Thyroid gland (tissue), 4 donors: Measurements from ENCODE around the gene P2RX1. TPM values are rescaled to one million over a fixed set of nuclear protein-coding genes. Genes with fewer than 3 reads are reported as not detected.

Experiments used
- DNase-seq, 2 donors: peaks; one replicate each; pipeline ENCODE4 v3.0.0-alpha.2; 2019
- H3K27ac ChIP-seq, 3 donors: fragments of 200-600 bp; sonication (generic); 1 replicate in 2 of 3; 2 replicates in 1 of 3; pipeline ENCODE4 v1.5.1; 2016 to 2019; ENCODE audit warnings: mild to moderate bottlenecking in 1 of 3, moderate library complexity in 1 of 3
- H3K27me3 ChIP-seq: fragments of 200-600 bp; sonication (generic); one replicate; pipeline ENCODE4 v1.5.1; 2019
- H3K36me3 ChIP-seq, 2 donors: fragments of 200-600 bp; sonication (generic); one replicate each; pipeline ENCODE4 v1.5.1; 2016 to 2019
- H3K4me1 ChIP-seq, 2 donors: fragments of 200-600 bp; sonication (generic); one replicate each; pipeline ENCODE4 v1.5.1; 2017 to 2019
- H3K4me3 ChIP-seq, 3 donors: fragments of 200-600 bp; sonication (generic); replicated peaks in 1 of 3; 1 replicate in 2 of 3; 2 replicates in 1 of 3; pipeline ENCODE4 v1.5.1; 2016; ENCODE audit warnings: mild to moderate bottlenecking in 1 of 3
- H3K9me3 ChIP-seq: fragments of 200-600 bp; sonication (generic); one replicate; pipeline ENCODE4 v1.5.1; 2017
- POLR2A ChIP-seq, 2 donors: fragments of 450-650 bp; IDR thresholded peaks; one replicate each; pipeline ENCODE4 v1.6.1; 2017; ENCODE audit warnings: antibody characterized with exemption in 2 of 2, mild to moderate bottlenecking in 2 of 2, moderate library complexity in 1 of 2
- WGBS, 2 donors: methylation state at CpG; one replicate each; pipeline ENCODE4 v1.1.5; 2017; 5-methylcytosine and 5-hydroxymethylcytosine counted together
- intact Hi-C: fragments of 100-400 bp; cut with DNase I; formaldehyde crosslinking; loops from one replicate; pipeline ENCODE4 v1.15.1; 2023
- total RNA-seq, 4 donors: library from RNA; depleted of rRNA; stranded (reverse); fragments of >200 nt; gene quantifications; one replicate each; pipeline ENCODE4 v1.2.3, GENCODE V29; 2016
- TF ChIP-seq, protein P1 (sequence below), 6 experiments: fragments of 200-600 bp in 3 of 6; fragments of 450-650 bp in 3 of 6; sonication (generic) in 3 of 6; IDR thresholded peaks; one replicate each; pipeline ENCODE4 v1.5.1; 2016 to 2019; ENCODE audit warnings: antibody characterized with exemption in 6 of 6, mild to moderate bottlenecking in 2 of 6, inconsistent platforms in 1 of 6, moderate library complexity in 1 of 6

P2RX1 gene
- total RNA-seq, 4 donors from 2014 or later, result 0.11 to 0.54 (median 0.21) TPM; not detected in 1

DNA sequence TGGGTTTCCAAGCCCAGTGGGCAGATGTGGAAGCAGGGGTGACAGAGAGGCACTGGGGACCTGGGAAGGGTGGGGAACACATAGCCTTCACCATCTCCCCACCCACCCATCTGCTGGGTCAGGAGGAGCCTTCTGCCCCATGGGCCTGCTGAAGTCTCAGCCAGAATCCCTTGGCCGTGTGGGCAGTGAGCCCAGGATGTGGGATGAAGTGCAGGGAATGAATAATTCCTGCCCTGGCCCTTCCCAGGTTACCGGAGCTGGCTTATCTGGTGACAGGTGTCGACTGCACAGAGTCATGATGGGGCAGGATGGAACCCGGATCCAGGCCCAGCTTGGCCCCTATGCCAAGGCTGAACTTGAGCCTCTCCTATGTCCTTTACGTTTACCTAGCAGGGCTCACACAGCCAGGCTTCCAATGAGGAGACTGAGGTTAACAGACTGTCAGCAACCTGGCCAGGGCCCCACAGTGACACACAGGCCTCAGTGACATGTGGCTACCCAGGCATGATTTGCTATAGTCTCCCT lies 30.5 kb upstream of the P2RX1 start:
- intact Hi-C loops, result no loop called here

DNA sequence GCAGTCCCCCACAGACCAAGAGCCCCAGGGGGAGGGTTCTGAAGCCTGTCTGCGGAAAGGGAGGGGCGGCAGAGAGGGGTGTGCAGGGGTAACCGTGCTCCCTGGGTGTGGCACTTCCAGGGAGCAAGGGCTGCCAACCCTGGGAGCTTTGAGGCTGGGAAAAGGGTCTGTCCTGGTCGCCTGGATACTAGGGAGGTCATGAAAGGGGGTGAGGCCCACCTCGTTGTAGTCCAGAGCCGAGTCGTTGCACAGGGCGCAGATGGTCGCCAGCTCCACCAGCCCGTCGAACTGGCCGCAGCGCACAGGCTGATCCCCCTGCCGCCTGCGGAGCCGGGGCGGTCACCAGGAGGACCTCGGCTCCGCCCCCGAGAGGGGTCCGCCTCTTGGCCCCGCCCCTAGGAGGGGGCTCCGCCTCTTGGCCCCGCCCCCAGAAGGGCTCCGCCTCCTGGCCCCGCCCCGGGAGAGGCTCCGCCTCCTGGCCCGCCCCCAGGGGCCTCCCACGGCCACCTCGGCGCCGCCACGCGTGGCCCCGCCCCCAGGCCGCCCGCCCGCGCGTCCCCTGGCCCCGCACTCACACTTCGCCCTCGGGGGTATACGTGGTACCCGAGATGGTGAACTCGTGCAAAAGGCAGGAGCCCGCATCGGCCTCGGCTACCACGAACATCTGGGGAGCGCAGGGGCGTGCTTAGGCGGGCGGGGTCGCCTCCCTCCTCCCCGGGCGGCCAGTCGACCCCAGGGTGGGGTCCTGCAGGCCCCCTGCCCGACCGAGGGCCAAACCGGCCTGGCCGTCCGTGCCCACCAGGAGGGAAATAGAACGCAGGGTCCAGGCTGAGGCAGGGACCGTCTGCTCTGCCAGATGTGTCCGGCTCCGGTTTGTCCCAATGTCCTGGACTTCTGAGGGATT lies 28.5 kb upstream of the P2RX1 start:
- H3K4me1 ChIP-seq, result peaks cover 0 to 9% of the 10 kb centered on the region in 2 donors
- H3K27ac ChIP-seq, result peak overlapping the region in 1 of 3 donors; percentile 17
- no peaks in the 10 kb centered on the region for H3K27me3 ChIP-seq
- peak; percentile 26 to 27 for DNase-seq
- intact Hi-C loops, result no loop called here
- no peak overlapping the region for H3K4me3 ChIP-seq
- TF ChIP-seq, protein P1, sequence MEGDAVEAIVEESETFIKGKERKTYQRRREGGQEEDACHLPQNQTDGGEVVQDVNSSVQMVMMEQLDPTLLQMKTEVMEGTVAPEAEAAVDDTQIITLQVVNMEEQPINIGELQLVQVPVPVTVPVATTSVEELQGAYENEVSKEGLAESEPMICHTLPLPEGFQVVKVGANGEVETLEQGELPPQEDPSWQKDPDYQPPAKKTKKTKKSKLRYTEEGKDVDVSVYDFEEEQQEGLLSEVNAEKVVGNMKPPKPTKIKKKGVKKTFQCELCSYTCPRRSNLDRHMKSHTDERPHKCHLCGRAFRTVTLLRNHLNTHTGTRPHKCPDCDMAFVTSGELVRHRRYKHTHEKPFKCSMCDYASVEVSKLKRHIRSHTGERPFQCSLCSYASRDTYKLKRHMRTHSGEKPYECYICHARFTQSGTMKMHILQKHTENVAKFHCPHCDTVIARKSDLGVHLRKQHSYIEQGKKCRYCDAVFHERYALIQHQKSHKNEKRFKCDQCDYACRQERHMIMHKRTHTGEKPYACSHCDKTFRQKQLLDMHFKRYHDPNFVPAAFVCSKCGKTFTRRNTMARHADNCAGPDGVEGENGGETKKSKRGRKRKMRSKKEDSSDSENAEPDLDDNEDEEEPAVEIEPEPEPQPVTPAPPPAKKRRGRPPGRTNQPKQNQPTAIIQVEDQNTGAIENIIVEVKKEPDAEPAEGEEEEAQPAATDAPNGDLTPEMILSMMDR (IDR thresholded peaks at IDR 0.05), result no peak
- TF ChIP-seq POLR2A (IDR thresholded peaks at IDR 0.05), result no peak
- no peaks in the 10 kb centered on the region for H3K9me3 ChIP-seq
- WGBS, 2 donors, result 27 to 48% methylated on average over 23 to 24 of the region's 68 CpGs
- no peaks in the 10 kb centered on the region for H3K36me3 ChIP-seq

More for the DNA sequence above, 30.5 kb upstream of the P2RX1 start:
- H3K27ac ChIP-seq, result no peak overlapping the region
- no peaks in the 10 kb centered on the region for H3K27me3 ChIP-seq
- no peak for DNase-seq
- H3K4me3 ChIP-seq, result no peak overlapping the region
- TF ChIP-seq, protein P1 (IDR thresholded peaks at IDR 0.05), result no peak
- TF ChIP-seq POLR2A (IDR thresholded peaks at IDR 0.05), result no peak
- H3K9me3 ChIP-seq, result no peaks in the 10 kb centered on the region
- no peaks in the 10 kb centered on the region for H3K36me3 ChIP-seq
- peaks cover 0 to 9% of the 10 kb centered on the region in 2 donors for H3K4me1 ChIP-seq
- WGBS, 2 donors, result 88 to 90% methylated on average over 5 of the region's 5 CpGs

DNA sequence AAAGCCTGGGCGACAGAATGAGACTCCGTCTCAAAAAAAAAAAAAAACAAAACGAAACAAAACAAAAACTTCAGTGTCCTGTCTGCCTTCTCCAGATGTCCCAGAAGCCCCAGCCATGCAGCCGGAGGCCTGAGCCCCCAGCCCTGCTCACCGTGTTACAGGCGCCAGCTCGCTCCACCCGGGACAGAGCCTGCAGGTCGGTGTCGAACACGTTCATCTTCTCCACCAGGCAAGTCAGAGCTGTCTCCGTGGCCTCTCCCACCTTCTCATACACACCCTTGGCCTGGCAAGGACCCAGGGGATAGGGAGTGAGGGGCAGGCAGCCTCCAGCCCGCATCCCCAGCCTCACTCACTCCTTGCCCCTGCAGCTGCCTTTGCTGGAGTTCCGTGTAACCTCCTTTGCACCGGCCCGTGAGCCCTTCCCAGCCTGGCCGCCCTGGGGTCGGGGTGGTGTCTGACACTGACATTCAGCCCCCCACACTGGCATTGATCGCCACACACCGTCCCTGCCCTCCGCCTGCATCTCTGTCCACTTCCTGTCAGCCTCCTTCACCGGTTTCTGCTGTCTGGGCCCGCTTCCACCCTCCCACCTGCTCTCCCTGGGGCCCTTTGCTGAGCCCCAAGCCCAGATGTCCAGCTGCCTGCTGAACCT lies 27.1 kb upstream of the P2RX1 start:
- Histone ChIP-seq H3K4me1 (peaks cover 0 to 9% of the 10 kb centered on the region in 2 donors), H3K27ac (no peak overlapping the region), H3K9me3 (no peaks in the 10 kb centered on the region), H3K36me3 (no peaks in the 10 kb centered on the region), H3K27me3 (no peaks in the 10 kb centered on the region), H3K4me3 (no peak overlapping the region)
- no peak for TF ChIP-seq POLR2A (IDR thresholded peaks at IDR 0.05)
- intact Hi-C loops, result no loop called here
- 94 to 95% methylated on average over 23 of the region's 23 CpGs for WGBS, 2 donors
- DNase-seq, result no peak

DNA sequence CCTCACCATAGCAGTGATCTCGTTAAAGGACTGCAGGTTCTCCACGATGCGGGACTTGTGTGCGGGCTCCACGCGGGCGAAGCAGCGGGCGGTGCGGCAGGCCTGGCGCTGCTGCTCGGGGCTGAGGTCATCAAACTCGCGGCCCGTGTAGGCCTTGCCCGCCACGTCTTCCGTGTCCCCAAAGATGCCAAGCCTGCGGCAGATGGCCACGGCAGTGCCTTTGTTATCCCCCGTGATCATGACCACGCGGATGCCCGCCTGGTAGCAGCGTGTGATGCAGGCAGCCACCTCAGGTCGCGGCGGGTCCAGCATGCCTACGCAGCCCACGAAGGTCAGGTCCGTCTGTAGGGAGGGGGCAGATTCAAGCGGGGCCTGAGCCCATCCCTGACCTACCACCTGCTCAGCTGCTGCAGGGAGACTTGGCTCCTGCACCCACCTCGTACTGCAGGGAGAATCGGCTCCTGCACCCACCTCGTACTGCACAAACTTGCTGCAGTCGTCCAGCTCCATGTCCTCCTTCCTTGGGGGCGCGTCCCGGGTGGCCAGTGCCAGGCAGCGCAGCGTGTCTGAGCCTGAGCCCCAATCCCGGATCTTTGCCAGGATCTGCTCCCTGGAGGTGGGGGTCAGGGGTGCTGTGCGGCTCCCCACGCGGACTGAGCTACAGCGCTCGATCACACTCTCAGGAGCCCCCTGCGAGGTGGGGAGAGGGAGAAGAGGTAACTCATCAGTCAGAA lies 24.9 kb upstream of the P2RX1 start:
- DNase-seq, result no peak
- no peaks in the 10 kb centered on the region for H3K36me3 ChIP-seq
- intact Hi-C loops, result no loop called here
- no peaks in the 10 kb centered on the region for H3K27me3 ChIP-seq
- H3K4me1 ChIP-seq, result peaks cover 0 to 9% of the 10 kb centered on the region in 2 donors
- no peak overlapping the region for H3K27ac ChIP-seq
- H3K9me3 ChIP-seq, result no peaks in the 10 kb centered on the region
- TF ChIP-seq, protein P1 (IDR thresholded peaks at IDR 0.05), result no peak
- TF ChIP-seq POLR2A (IDR thresholded peaks at IDR 0.05), result no peak
- 89 to 96% methylated on average over 18 to 36 of the region's 48 CpGs for WGBS, 2 donors
- H3K4me3 ChIP-seq, result no peak overlapping the region

DNA sequence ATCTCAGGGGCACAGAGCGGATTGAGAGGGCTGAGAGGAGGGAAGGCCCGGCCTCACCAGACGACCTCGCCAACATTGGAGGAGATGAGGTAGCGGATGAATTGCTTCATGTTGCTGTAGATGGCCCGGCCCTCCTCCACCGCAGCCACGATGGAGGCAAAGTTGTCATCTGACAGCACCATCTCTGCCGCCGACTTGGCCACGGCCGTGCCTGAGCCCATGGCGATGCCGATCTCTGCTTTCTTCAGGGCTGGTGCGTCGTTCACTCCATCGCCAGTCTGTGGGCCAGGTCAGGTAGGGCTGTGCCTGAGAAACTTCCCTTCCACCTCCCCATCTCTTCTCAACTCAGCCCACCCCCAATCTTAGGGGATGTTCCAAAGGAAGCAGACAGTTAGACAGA lies 21.1 kb upstream of the P2RX1 start:
- no peaks in the 10 kb centered on the region for H3K36me3 ChIP-seq
- intact Hi-C loops, result loop anchor here (5.0 to 10.0 kb wide), 2 partner anchors 65 to 137 kb away; no protein-coding TSS in a partner anchor
- DNase-seq, result no peak
- no peaks in the 10 kb centered on the region for H3K4me1 ChIP-seq
- H3K27ac ChIP-seq, result no peak overlapping the region
- H3K9me3 ChIP-seq, result no peaks in the 10 kb centered on the region
- no peak overlapping the region for H3K4me3 ChIP-seq
- no peaks in the 10 kb centered on the region for H3K27me3 ChIP-seq
- TF ChIP-seq, protein P1 (IDR thresholded peaks at IDR 0.05), result no peak
- TF ChIP-seq POLR2A (IDR thresholded peaks at IDR 0.05), result no peak
- WGBS, 2 donors, result 94 to 95% methylated on average over 10 to 17 of the region's 17 CpGs
